ENCODE measurements around the gene KRT37.

The KRT37 gene

DNA sequence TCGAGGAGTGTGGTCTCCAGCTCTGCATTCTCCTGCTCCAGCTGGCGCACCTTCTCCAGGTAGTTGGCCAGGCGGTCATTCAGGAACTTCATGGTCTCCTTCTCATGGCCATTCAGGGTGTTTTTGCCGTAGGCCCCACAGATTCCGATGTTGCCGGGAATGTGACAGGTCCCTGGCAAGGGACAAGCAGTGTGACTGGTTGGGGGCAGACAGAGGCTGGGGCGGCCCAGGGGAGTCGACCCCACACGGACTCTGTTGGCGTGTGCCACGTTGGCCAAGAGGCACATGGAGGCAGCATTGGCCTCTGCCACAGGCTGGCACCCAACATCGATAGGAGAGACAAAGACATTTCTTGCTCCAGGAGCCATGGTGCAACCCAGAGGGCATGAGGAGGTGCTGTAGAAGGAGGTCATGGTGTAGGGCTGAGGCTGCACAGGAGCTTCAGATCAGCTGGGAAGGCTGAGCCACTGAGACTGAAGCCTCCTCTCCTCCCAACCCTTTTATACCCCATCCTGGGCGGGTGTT, at the start of gene KRT37:
TSS of gene KRT37 (minus strand) at position 475 of the 525 bp plus-strand sequence. CDS start at position 413, 62 bp downstream.
- DNase-seq: no peak

DNA sequence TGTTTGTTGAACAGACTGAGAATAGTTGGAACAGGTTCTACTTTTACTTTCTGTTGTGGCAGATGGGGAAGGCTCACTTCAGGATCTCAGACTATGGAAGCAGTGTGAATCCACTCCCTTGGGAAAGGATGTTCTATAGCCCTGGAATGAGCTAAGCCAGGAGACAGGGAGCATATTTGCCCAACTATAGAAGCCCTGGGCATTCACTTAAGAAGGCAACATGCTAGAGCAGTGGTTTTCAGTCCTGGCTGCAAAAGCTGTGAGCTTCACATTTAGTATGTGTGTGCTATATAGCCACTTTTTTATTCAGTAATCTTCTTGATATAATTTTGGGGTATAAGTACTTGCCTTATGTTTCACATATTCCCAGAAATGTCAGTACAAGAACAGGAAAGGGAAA, 44.0 kb upstream of the KRT37 start:
- DNase-seq: no peak

DNA sequence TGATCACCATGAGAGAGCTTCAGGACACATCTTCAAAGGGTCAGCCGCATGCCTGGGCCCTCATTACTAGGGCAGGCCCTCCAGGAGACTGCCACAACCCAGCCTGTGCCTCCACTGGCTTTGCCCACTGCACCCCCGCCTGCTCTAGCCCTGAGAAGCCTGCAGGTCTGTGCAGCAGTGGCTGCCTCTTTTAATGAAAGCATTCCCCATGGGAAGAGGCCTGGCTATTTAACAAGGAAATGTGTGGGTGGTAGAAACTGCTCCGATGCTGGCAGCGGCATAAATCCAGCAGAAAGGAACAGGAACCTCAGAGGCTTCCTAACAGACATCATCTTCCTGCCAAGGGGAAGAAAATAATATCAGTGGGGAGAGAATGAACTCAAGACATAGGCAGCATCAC, 43.2 kb upstream of the KRT37 start:
- no peak for DNase-seq

DNA sequence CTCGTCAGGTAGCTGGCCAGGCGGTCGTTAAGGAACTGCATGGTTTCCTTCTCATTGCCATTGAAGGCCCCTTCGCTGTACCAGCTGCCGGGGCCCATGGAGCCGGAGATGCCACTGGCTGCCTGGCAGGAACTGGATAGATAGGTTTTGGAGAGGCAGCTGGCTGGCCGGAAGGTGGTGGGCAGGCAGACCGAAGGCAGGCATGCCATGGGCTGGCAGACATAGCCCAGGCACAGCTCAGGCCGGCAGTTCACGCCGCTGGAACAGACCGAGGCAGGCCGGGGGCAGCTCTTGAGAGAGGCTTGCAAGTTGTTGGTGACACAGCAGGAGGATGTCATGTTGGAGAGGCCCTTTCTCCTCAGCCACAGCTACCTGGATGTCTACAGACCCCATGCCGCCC, 42.6 kb upstream of the KRT37 start, which contains the start of gene KRT32:
TSS of gene KRT32 (minus strand) at position 399 of the 400 bp plus-strand sequence. CDS start at position 338, 61 bp downstream.
- no peak for DNase-seq

DNA sequence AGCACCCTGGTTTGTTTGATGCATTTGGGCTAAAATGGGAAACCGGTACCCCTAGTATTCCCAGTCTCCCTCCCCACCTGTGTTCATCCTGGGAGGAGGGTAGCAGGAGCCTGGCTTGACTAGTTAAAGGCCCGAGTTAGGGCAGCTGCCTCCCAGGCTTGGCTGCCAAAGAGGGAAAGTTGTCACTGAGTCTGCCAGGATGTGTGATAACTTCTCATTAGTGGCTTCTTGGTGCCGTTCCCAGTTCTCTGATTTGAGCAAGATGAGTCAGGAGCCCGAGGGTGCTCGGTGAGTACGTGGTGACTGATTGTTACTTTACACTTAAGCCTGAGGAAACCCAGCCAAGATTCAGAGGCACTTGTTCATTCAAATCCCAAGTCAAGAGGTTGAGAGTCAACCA, 40.3 kb upstream of the KRT37 start:
- DNase-seq: no peak

DNA sequence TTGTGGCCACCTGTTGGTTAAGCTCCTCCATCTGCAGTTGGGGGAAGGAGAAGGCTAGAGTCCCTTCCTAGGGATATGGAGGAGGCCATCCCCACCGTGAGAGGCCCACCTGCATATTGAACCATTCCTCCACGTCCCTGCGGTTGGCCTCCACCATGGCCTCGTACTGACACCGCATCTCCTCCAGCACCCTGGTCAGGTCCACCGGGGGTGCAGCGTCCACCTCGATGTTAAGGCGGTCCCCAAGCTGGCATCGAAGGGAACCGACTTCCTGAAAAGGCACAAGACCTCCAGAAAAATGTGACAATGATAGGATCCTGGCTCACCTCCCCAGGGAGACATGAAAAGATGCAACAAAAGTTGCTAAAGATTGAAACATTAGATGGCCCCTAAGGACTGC, 39.8 kb upstream of the KRT37 start:
- no peak for DNase-seq

DNA sequence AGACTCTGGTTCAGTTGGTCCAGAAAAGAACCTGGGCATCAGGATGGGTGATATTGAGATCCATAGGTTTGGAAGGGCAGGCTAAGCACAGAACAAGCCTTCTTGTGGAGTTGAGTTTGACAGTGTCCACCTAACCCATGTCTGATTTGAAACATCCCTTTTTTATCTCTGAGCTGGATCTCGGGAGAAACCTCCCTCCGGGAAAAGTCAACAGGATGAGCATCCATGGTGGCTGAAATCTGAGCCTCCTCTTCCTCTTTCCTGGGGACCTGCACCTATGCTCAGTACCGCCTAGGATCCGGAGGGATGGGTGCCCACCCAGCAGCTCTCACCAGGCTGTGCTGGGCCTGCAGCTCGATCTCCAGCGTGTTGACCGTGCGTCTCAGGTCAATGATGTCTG, 39.4 kb upstream of the KRT37 start:
- no peak for DNase-seq

DNA sequence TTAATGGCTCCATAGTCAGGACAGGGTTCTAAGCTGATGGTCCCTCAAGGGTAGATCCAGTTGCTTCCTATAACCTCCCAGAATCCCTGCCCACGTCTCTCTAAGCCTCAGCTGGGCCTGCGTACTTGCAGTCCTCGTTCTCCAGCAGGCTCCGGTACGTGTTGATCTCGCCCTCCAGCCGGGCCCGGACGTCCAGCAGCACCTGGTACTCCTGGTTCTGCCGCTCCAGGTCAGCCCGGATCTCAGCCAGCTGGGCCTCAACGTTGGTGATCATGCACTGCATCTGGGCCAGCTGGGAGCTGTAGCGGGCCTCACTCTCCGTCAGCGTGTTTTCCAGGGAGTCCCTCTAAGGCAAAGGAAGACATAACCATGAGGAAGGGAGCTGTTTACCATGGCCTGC, 38.3 kb upstream of the KRT37 start:
- DNase-seq: no peak

DNA sequence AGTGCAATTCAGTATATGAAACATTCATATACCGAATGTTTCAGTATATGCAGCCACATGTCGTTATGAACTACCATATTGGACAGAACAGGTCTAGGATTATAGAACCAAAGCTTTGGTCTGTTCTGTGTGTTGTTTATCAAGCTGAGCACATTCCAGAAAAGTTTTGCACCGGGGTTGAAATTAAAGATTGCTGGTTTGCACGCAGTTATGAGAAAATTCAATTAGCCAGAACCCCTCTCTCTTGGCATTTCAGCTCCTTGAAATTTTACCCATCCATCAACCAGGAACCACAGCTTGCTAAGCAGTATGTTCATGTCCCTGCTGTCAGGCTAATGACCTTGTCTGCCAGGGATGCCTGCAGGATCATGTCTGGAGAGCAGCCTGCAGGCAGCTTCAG, 33.3 kb upstream of the KRT37 start:
- no peak for DNase-seq

DNA sequence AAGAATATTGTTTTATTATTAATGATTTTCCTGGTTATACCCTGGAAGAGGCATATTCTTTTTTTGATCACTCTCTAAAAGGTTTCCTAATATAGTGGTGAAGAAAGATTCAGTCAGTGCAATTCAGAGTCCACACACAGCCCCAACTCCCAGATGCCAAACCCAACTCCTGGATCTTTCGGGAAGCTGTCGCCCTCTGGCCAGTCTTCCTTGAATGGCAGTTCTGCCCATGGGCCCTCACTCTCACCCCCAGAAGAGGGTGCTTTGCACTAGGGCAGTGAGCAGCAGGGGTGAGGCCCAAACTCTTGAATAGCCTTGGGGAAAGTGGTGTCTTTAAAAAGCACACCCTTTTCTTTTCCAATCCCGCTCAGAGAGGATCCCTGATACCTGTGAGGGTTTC, 31.8 kb upstream of the KRT37 start:
- DNase-seq: no peak

DNA sequence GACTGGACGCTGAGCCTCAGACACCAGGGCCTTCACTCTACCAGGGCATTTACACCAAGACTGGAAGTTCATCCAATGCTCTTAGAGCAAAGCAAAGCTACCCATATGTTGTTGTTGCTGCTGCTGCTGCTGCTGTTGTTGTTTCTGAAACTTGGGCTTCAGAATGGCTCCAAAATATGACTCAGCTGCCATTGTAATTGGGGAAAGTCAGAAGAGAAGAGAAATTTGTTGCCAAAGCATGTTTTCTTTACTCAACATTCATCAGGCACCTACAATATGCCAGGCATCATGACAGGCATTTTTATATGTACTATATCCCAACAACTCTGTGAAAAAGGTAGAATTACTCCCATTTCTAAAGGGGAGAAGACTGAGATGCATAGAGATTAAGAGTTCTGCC, 30.9 kb upstream of the KRT37 start:
- DNase-seq: no peak

DNA sequence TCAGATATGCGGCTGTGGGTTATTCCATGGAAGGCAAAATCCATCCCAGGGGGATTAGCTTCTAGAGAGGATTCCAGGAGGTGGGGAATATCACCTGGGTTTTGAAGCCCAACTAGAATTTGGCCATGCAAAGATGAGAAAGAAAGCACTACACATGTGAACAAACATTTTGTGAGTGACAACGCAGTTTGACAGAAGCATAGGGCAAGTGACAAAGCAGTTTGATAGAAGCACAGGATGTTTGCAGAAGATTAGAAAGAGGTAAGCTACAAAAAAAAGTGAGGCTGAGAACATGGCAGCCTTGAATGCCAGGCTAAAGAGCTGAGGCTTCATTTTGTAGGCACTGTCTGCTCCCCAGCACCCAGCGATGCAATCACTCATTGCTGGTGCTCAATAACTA, 28.7 kb upstream of the KRT37 start:
- DNase-seq: no peak

DNA sequence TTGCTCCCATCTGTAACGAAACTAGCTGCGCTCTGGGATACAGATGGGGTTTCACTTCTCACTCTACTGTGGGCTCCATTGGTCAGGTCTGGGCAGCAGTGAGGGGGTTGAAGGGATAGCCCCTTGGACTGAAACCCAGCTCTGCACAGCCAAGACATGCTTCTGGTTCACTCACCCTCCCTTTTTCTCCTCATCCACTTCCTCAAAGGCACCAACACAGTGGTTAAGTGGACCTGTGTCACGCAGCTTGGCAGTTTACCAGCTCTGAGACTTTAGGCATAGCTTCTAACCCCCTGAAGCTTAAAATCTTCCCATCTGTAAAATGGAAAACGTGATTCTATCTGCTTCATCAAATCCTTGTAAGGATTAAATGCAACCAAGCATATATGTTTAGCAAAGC, 27.9 kb upstream of the KRT37 start:
- no peak for DNase-seq

DNA sequence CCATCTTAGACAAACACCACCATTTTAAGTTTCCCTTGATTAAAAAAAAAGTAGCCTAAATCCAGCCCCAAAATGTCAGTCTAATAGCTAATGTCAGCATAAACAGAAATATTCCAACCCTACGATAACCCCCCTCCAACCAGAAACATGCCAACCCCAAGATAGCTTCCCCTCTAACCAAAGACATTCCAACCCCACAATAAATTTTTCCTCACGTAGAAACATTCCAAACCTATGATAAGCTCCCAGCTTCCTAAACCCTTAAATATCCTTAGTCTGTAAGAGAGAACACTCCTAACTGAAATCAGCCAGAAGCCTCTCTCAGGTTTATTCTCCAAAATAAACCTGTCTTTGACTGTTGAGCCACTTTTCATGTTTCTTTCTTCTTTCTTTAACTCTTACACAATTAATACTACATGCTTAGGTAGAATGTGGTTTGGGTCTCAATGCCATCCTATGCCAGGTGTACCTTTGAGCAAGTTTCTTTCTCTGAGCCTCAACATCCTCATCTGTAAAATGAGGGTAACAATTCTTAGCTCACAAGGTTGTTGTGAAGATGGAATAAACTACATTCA, 26.9 kb upstream of the KRT37 start:
- DNase-seq: no peak

DNA sequence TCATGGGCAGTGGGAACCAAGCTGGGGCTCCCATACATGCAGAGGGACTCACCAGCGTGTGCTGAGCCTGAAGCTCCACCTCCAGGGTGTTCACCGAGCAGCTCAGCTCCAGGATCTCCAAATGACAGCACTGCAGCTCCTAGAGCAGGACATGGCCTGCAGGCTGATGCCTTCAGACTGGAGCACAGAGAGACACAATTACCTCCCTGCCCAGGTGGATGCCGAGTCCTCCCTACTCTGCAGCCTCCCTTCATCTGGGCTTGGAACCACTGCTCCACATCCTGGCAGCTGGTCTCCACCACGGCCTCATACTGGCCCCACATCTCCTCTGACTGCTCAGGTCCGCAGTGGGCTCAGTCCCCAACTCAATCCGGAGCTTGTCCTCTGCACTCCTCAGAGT, 24.6 kb upstream of the KRT37 start:
- no peak for DNase-seq

DNA sequence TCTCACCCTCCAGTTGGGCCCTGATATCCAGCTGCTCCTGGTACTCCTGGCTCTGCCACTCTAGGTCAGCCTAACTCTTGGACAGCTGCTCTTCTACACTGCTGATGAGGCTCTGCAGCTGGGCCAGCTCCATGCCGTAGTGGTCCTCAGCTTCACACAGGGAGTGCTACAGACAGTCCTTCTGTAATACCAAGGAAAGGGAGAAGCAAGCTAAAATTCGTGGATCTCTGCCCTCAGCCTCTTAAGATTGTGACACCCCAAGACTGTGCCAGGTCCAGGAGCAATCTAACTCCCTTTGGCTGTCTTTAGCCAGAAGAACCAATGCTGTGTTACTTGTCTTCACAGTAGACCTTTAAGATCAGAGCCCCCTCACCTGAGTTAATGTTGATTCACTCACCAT, 24.1 kb upstream of the KRT37 start:
- no peak for DNase-seq

DNA sequence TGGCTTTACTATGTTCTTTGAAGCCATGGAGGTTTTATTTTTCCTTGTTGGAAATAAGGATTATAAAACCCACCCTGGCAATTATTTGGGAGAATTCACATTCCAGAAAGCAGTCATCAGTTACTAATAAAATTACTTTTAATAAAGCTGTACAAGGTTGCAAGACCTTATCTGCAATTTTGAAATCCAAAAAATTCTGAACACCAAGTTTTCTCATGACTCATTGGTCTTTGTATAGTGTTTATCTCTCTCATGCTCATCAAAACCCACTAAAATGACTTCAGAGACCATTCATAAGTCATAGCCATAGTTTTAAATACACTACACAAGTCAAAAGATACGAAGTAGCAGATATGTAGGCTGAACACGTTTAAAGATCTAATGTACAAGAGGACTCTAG, 22.4 kb upstream of the KRT37 start:
- no peak for DNase-seq

DNA sequence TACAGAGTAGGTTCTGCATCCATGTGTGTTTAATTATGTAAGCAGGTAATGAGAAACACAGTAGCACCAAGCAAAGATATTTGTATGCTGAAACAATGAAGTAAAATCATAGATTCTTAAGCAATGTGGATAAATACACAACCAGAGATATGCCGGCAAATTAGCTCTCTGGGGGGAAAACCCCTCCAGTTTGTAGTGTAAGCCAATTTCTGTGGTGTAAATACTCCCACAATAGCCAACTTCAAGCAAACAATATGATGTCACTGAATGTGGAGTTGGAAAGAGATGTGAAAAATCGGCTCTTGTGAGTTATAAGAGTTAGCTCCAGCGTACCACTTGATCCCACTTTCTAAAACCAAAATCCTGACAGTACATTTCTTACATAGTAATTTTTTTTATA, 20.3 kb upstream of the KRT37 start:
- no peak for DNase-seq

DNA sequence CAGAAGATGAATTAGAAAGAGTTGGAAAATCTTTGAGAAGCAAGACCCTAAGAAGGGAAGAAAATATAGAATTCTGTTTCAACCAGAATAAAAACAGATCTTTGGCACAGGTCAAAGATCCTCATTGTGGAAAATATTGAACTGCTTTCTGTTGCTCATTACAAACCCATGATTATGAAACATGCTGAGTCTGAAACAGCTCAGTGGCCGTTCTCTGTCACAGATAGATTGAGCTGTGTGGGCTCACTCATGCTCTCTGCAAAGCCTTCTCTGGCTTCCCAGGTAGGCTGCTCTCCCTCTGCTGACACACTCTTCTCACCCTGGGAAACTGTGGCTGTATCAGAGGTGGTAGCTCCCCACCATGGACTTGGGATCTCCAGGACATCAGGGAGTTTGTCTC, 19.8 kb upstream of the KRT37 start:
- no peak for DNase-seq

DNA sequence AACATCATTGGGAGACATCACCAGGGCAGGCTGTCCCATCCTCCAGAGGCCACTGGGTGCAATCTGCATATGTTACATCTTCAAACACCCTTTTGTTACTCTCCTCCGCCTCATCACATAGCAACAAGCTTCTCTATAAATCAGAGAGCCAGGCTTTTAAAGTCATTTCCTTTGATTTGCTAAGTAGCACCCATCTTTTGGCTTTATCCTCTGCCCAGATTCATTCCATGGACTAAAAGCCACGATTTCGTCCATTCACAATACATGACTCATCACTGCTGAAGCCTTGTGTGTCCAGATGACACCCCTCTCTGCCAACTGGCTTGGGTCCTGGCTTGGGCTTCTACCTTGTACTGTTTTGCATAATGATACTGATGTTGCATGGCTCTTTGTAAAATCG, 18.4 kb upstream of the KRT37 start:
- no peak for DNase-seq

DNA sequence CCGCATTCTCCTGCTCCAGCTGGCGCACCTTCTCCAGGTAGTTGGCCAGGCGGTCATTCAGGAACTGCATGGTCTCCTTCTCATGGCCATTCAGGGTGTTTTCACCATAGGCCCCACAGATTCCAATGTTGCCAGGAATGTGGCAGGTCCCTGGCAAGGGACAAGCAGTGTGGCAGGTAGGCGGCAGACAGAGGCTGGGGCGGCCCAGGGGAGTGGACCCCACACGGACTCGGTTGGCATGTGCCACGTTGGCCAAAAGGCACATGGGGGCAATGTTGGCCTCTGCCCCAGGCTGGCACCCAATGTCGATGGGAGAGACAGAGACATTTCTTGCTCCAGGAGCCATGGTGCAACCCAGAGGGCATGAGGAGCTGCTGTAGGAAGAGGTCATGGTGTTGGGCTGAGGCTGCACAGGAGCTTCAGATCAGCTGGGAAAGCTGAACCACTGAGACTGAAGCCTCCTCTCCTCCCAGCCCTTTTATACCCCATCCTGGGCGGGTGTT, 16.2 kb upstream of the KRT37 start, which contains the start of gene KRT38:
TSS of gene KRT38 (minus strand) at position 453 of the 503 bp plus-strand sequence. CDS start at position 391, 62 bp downstream.
- DNase-seq: no peak

DNA sequence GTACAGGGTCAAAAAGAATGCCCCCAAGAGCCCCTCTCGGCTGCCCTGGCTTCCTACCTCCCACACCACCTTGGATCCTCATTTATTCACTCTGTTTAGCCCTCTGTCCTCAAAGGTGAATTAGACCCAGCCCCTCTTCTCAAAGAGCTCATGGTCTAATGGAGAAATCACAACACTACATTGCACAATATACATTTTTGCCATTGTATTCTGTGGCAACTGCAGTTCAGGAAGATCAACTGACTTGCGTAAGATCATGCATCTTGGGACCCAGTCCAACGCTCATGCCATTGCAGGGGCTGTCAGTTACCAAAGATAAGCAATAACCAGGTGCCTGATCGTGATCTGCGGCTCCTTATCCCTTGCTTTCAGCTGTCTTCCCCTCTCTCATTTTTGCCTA, 15.0 kb upstream of the KRT37 start:
- DNase-seq: no peak

DNA sequence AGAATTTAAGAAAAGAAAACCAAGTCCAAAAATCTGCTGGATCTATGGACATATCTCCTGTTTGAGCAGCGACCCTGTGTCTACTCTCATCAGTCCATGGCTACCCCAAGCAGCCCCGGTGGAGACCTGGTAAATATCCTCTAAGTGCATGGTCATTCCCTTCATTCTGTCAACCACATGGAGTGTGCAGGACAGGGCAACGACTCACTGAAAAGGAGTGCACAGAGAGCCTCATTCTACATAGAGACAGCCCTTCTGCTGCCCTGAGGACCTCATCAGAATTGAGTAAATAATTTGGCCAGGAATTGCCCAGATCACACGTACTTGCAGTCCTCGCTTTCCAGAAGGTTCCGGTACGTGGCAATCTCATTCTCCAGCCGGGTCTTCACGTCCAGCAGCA, 13.4 kb upstream of the KRT37 start:
- no peak for DNase-seq

DNA sequence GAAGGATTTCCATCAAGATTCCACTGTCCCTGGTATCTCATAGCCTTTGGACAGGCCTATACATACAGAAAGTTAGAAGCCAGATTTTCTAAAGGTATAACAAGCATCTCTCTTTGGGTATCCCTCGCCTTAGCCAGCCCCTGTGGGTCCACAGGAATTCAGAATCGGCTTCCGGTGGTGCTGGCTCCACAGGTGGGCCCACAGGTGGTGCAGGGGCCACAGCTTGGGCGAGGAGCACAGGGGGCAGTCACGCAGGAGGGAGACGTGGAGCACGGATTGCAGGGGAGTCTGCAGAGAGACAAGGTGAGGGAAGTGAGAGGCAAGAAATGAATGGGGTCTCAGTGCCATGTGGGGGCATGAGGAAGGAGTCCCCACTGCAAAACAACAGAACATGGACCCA, 12.9 kb upstream of the KRT37 start:
- DNase-seq: no peak

DNA sequence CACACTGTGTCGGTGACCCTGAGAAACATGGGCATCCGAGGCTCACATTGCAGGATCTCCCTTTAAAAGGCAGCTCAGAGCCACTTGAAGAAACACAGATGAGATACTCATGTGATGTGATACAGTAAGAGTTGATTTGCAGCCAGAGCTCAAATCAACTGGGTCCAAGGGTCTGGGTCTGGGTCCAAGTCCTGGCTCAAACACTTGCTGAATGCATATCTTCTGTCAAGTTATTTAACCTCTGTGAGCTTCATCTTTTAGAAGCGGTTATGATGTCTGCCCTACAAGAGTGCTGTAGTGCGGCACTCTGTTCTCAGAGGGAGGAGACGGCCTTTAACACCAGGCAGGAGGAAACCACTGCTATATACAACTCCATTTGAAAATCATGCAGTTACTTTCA, 10.0 kb upstream of the KRT37 start:
- no peak for DNase-seq

Data from GOT3 (cell line).